Endothelial cell (in vitro differentiated cells): ENCODE data around the gene RNF145. TPM values are rescaled to one million over a fixed set of nuclear protein-coding genes. Genes with fewer than 3 reads are reported as not detected.

ENCODE experiments used
- DNase-seq: peaks from one replicate; pipeline ENCODE4 v3.0.0; 2021; ENCODE audit warnings: low spot score
- H3K27ac Mint-ChIP-seq: one replicate; pipeline ENCODE4 v1.8.0; 2021; ENCODE audit warnings: mixed read lengths, inconsistent platforms; ENCODE audit not compliant: unreplicated experiment
- H3K27me3 Mint-ChIP-seq: one replicate; pipeline ENCODE4 v1.8.0; 2021; ENCODE audit warnings: mild to moderate bottlenecking, moderate library complexity, mixed read lengths, inconsistent platforms; ENCODE audit not compliant: unreplicated experiment
- H3K36me3 Mint-ChIP-seq: one replicate; pipeline ENCODE4 v1.8.0; 2021; ENCODE audit warnings: mild to moderate bottlenecking, low read depth, mixed read lengths, inconsistent platforms; ENCODE audit not compliant: unreplicated experiment
- H3K4me1 Mint-ChIP-seq: one replicate; pipeline ENCODE4 v1.8.0; 2021; ENCODE audit warnings: mild to moderate bottlenecking, mixed read lengths, inconsistent platforms; ENCODE audit not compliant: unreplicated experiment
- H3K4me3 Mint-ChIP-seq: one replicate; pipeline ENCODE4 v1.8.0; 2021; ENCODE audit warnings: mild to moderate bottlenecking, mixed read lengths, inconsistent platforms; ENCODE audit not compliant: unreplicated experiment
- H3K9me3 Mint-ChIP-seq: one replicate; pipeline ENCODE4 v1.8.0; 2021; ENCODE audit warnings: mixed read lengths, inconsistent platforms; ENCODE audit not compliant: unreplicated experiment
- total RNA-seq: library from RNA; stranded (reverse); fragmentation: NEBNext Ultra II Directional; extraction: Animal tissue kit (Norgen Biotek cat#: 25700); gene quantifications from one replicate; pipeline ENCODE4 v1.2.1, GENCODE V29; 2021; ENCODE audit not compliant: unreplicated experiment
- TF ChIP-seq, protein P1 (sequence below): fragments of 200-600 bp; sonication (generic); IDR thresholded peaks from one replicate; pipeline ENCODE4 v1.5.0; 2021; ENCODE audit warnings: antibody characterized with exemption; ENCODE audit not compliant: unreplicated experiment

RNF145 gene
- total RNA-seq, 1 donor from 2014 or later, result 102 TPM

DNA sequence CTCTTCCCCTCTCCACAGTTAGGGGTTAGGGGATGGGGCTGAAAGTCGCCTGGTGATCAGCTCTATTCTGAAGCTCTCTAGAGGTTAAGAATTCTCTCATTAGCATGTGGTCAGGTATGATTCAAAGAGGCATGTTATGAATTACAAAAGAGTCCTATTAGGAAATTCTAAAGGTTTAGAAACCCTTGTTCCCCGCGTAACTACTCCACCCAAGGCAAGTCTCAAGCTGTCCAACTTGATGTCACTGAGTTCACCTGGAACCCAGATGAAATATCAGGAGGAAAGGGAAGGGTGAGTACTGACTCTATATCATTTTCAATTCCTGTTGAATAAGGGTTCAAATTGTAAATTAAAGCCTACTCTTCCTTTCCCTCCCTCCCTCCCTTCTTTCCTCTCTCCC lies 18.1 kb upstream of the RNF145 start:
- Mint-ChIP-seq H3K4me3 (no peak overlapping the region), H3K4me1 (no peaks in the 10 kb centered on the region), H3K27me3 (peaks cover 3% of the 10 kb centered on the region), H3K27ac (no peak overlapping the region), H3K36me3 (no peaks in the 10 kb centered on the region), H3K9me3 (no peaks in the 10 kb centered on the region)
- TF ChIP-seq, protein P1, sequence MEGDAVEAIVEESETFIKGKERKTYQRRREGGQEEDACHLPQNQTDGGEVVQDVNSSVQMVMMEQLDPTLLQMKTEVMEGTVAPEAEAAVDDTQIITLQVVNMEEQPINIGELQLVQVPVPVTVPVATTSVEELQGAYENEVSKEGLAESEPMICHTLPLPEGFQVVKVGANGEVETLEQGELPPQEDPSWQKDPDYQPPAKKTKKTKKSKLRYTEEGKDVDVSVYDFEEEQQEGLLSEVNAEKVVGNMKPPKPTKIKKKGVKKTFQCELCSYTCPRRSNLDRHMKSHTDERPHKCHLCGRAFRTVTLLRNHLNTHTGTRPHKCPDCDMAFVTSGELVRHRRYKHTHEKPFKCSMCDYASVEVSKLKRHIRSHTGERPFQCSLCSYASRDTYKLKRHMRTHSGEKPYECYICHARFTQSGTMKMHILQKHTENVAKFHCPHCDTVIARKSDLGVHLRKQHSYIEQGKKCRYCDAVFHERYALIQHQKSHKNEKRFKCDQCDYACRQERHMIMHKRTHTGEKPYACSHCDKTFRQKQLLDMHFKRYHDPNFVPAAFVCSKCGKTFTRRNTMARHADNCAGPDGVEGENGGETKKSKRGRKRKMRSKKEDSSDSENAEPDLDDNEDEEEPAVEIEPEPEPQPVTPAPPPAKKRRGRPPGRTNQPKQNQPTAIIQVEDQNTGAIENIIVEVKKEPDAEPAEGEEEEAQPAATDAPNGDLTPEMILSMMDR, result no peak
- DNase-seq, result no peak

DNA sequence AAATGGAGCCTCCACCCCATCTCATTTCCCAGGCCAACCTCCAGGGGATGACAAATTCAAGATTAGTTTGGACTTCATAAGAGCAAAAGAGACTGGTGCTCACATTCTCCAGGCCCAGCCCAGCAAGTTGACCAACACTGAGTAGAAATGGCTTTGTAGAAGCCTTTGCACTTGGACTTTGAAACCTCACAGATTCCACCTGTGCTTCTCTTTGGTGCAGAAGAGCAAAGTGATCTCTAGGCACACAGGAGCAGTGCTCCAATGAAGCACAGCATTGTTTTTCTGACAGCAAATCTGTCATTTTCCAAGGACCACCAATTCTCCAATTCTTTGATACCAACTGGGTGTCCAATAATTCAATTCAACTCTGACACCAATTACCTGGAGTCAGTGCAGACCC lies 17.1 kb upstream of the RNF145 start:
- no peak for DNase-seq
- no peaks in the 10 kb centered on the region for H3K36me3 Mint-ChIP-seq
- H3K9me3 Mint-ChIP-seq, result no peaks in the 10 kb centered on the region
- H3K27me3 Mint-ChIP-seq, result peaks cover 3% of the 10 kb centered on the region
- no peaks in the 10 kb centered on the region for H3K4me1 Mint-ChIP-seq
- H3K27ac Mint-ChIP-seq, result no peak overlapping the region
- TF ChIP-seq, protein P1, result no peak
- H3K4me3 Mint-ChIP-seq, result no peak overlapping the region

DNA sequence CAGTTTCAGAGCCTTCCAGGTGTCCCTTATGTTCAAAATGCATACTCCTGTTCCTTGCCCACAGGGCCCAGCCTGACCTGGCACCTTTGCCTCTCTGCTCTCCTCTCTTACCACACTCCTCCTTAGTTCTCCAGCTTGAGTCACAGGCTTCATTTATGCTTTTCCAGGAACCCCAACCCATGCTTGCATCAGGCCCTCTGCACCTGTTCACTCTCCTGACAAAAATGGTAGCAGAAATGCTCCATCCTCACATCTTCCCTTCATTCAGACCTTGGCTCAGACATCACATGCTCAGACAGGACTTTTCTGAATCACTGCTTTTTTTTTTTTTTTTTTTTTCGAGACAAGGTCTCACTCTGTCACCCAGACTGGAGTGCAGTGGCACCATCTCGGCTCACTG lies 15.1 kb upstream of the RNF145 start:
- TF ChIP-seq, protein P1, result no peak
- Mint-ChIP-seq H3K9me3 (no peaks in the 10 kb centered on the region), H3K27me3 (peaks cover 3% of the 10 kb centered on the region), H3K4me3 (no peak overlapping the region), H3K4me1 (no peaks in the 10 kb centered on the region), H3K36me3 (no peaks in the 10 kb centered on the region), H3K27ac (no peak overlapping the region)
- DNase-seq, result no peak

DNA sequence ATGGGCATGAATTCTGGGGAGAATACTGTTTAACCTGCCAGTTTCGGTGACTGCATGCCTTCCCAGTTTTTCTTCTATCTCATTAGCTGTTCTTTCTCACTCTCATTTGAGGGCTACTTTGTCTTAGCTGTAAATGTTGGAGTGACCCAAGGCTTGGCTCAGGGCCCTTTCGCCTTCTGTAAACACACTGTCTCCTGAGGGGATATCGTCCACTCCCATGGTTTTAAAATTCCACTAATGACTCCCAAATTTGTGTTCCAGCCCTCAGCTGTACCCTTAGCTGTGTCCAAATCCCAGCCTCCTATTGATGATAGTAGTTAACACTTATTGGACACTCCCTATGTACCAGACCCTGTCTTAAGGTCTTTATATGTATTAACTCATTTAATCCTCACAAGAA lies 14.1 kb upstream of the RNF145 start:
- Mint-ChIP-seq H3K9me3 (no peaks in the 10 kb centered on the region), H3K27me3 (peaks cover 3% of the 10 kb centered on the region), H3K4me3 (no peak overlapping the region), H3K4me1 (no peaks in the 10 kb centered on the region), H3K36me3 (no peaks in the 10 kb centered on the region), H3K27ac (no peak overlapping the region)
- DNase-seq, result no peak
- TF ChIP-seq, protein P1, result no peak

DNA sequence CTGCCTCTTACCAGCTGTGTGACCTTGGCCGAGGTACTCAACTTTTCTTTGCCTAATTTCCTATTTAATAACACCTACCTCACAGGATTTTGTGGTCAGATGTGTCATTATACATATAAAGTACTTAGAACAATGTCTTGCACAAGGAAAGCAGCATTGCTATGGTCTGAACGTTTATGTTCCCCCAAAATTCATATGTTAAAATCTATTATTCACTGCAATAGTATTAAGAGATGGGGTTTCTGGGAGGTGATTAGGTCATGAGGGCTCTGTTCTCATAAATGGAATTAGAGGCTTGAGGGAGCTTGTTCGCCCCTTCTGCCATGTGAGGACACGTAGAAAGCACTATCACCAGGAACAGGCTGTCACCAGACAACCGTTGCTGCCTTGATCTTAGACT lies 10.9 kb upstream of the RNF145 start:
- Mint-ChIP-seq H3K4me1 (peaks cover 3% of the 10 kb centered on the region), H3K27ac (no peak overlapping the region), H3K27me3 (peaks cover 4% of the 10 kb centered on the region), H3K36me3 (no peaks in the 10 kb centered on the region), H3K9me3 (no peaks in the 10 kb centered on the region), H3K4me3 (no peak overlapping the region)
- TF ChIP-seq, protein P1, result no peak
- no peak for DNase-seq
